ENCODE data around the gene GSG1L. TPM values are rescaled to one million over a fixed set of nuclear protein-coding genes. Genes with fewer than 3 reads are reported as not detected.

Gene GSG1L
- total RNA-seq, 1 donor from 2014 or later: not detected

GRCh38 chr16:27977966-27978365 lies 85.5 kb downstream of the GSG1L start:
- no peaks in the 10 kb centered on the region for H3K27me3 ChIP-seq
- TF ChIP-seq CTCF (IDR thresholded peaks at IDR 0.05): no peak
- H3K4me3 ChIP-seq: no peak overlapping the region
- no peak for DNase-seq (ENCODE audit: low spot score in 2 of 2)
- intact Hi-C loops (cut with DNase I): loop anchor here (10.0 kb wide), 1 partner anchor 283 kb away; no protein-coding TSS in a partner anchor
- peaks cover 3 to 10% of the 10 kb centered on the region in 2 donors for H3K4me1 ChIP-seq
- no peaks in the 10 kb centered on the region for H3K36me3 ChIP-seq
- H3K27ac ChIP-seq: no peak overlapping the region
- no peaks in the 10 kb centered on the region for H3K9me3 ChIP-seq

- Histone ChIP-seq H3K4me1 (peaks cover 3 to 10% of the 10 kb centered on the region in 2 donors), H3K27ac (no peak overlapping the region), H3K9me3 (no peaks in the 10 kb centered on the region), H3K27me3 (no peaks in the 10 kb centered on the region), H3K4me3 (no peak overlapping the region), H3K36me3 (no peaks in the 10 kb centered on the region)
- intact Hi-C loops (cut with DNase I): loop anchor here (10.0 kb wide), 1 partner anchor 282 kb away; no protein-coding TSS in a partner anchor
- no peak for DNase-seq (ENCODE audit: low spot score in 2 of 2)
- no peak for TF ChIP-seq CTCF (IDR thresholded peaks at IDR 0.05)
Observed at GRCh38 chr16:27976990-27977389, 86.5 kb downstream of the GSG1L start.

GRCh38 chr16:27974896-27975540 lies 88.5 kb downstream of the GSG1L start:
- Histone ChIP-seq H3K4me3 (no peak overlapping the region), H3K27me3 (no peaks in the 10 kb centered on the region), H3K27ac (no peak overlapping the region), H3K36me3 (no peaks in the 10 kb centered on the region), H3K9me3 (no peaks in the 10 kb centered on the region), H3K4me1 (peaks cover 0 to 6% of the 10 kb centered on the region in 2 donors)
- intact Hi-C loops (cut with DNase I): loop anchor here (10.0 kb wide), 1 partner anchor 280 kb away; no protein-coding TSS in a partner anchor
- DNase-seq (ENCODE audit: low spot score in 2 of 2): no peak
- TF ChIP-seq CTCF (IDR thresholded peaks at IDR 0.05): no peak

GRCh38 chr16:27973678-27974077 lies 89.8 kb downstream of the GSG1L start:
- no peak for DNase-seq (ENCODE audit: low spot score in 2 of 2)
- intact Hi-C loops (cut with DNase I): loop anchor here (10.0 kb wide), 1 partner anchor 279 kb away; no protein-coding TSS in a partner anchor
- no peak for TF ChIP-seq CTCF (IDR thresholded peaks at IDR 0.05)

GRCh38 chr16:27972500-27972899 lies 91.0 kb downstream of the GSG1L start:
- peak in 1 of 2 donors; percentile 63 for DNase-seq (ENCODE audit: low spot score in 2 of 2)
- no peaks in the 10 kb centered on the region for H3K4me1 ChIP-seq
- no peaks in the 10 kb centered on the region for H3K36me3 ChIP-seq
- H3K27ac ChIP-seq: no peak overlapping the region
- H3K9me3 ChIP-seq: no peaks in the 10 kb centered on the region
- H3K4me3 ChIP-seq: no peak overlapping the region
- TF ChIP-seq CTCF (IDR thresholded peaks at IDR 0.05): peak; percentile 46 to 60 (median 48)
- intact Hi-C loops (cut with DNase I): loop anchor here (1.0 to 10.0 kb wide), 2 partner anchors 98 to 278 kb away; no protein-coding TSS in a partner anchor
- H3K27me3 ChIP-seq: no peaks in the 10 kb centered on the region

More at GRCh38 chr16:27973678-27974077, 89.8 kb downstream of the GSG1L start:
- H3K27me3 ChIP-seq: no peaks in the 10 kb centered on the region
- H3K9me3 ChIP-seq: no peaks in the 10 kb centered on the region
- no peak overlapping the region for H3K27ac ChIP-seq
- no peak overlapping the region for H3K4me3 ChIP-seq
- peaks cover 0 to 2% of the 10 kb centered on the region in 2 donors for H3K4me1 ChIP-seq
- no peaks in the 10 kb centered on the region for H3K36me3 ChIP-seq
